Mesenchymal stem cell (in vitro differentiated cells and primary cell): ENCODE data around the gene EMP2.

ENCODE experiments used
- DNase-seq: peaks from one replicate; pipeline ENCODE4 v3.0.0-alpha.2; 2013
- H2AFZ ChIP-seq: one replicate; pipeline ENCODE4 v1.6.1; 2013; ENCODE audit warnings: low read depth, mild to moderate bottlenecking, control low read depth, inconsistent platforms, low read length, moderate library complexity
- H2AK5ac ChIP-seq: 2 replicates; pipeline ENCODE4 v1.6.1; 2013; ENCODE audit warnings: low read length, moderate library complexity, mild to moderate bottlenecking, inconsistent platforms; ENCODE audit not compliant: severe bottlenecking
- H2BK120ac ChIP-seq: one replicate; pipeline ENCODE4 v1.6.1; 2013; ENCODE audit warnings: low read depth, mild to moderate bottlenecking, inconsistent platforms, low read length, moderate library complexity
- H2BK12ac ChIP-seq, 2 experiments: one replicate each; pipeline ENCODE4 v1.6.1; 2013; ENCODE audit warnings: inconsistent platforms in 2 of 2, low read length in 2 of 2, mild to moderate bottlenecking in 2 of 2, moderate library complexity in 2 of 2, control low read depth in 1 of 2
- H2BK15ac ChIP-seq: one replicate; pipeline ENCODE4 v1.6.1; 2013; ENCODE audit warnings: mild to moderate bottlenecking, low read depth, inconsistent platforms; ENCODE audit not compliant: poor library complexity, severe bottlenecking
- H2BK5ac ChIP-seq: 2 replicates; pipeline ENCODE4 v1.6.1; 2013; ENCODE audit warnings: low read depth, mild to moderate bottlenecking, low read length, control low read depth, inconsistent platforms; ENCODE audit not compliant: poor library complexity, severe bottlenecking
- H3K14ac ChIP-seq, 2 experiments: one replicate each; pipeline ENCODE4 v1.6.1; 2013; ENCODE audit warnings: inconsistent platforms in 2 of 2, low read length in 2 of 2, control low read depth in 1 of 2, mild to moderate bottlenecking in 1 of 2, moderate library complexity in 1 of 2
- H3K18ac ChIP-seq, 2 experiments: one replicate each; pipeline ENCODE4 v1.6.1; 2013; ENCODE audit warnings: inconsistent platforms in 2 of 2, low read length in 2 of 2, control low read depth in 1 of 2, low read depth in 1 of 2, mild to moderate bottlenecking in 1 of 2
- H3K23ac ChIP-seq, 2 experiments: one replicate each; pipeline ENCODE4 v1.6.1; 2013; ENCODE audit warnings: inconsistent platforms in 2 of 2, low read length in 2 of 2, mild to moderate bottlenecking in 2 of 2, moderate library complexity in 2 of 2, control low read depth in 1 of 2
- H3K27ac ChIP-seq: 2 replicates; pipeline ENCODE4 v1.5.1; 2013; ENCODE audit warnings: mild to moderate bottlenecking, moderate library complexity, low read length, control low read depth, inconsistent platforms; ENCODE audit not compliant: poor library complexity, severe bottlenecking
- H3K27me3 ChIP-seq, 2 experiments: 2 replicates each; pipeline versions ENCODE4 v1.6.1 to v1.7.0; 2013; ENCODE audit warnings: low read length in 2 of 2, mild to moderate bottlenecking in 2 of 2, moderate library complexity in 2 of 2, control low read depth in 1 of 2, inconsistent platforms in 1 of 2; ENCODE audit not compliant: control insufficient read depth in 1 of 2, insufficient read depth in 1 of 2
- H3K36me3 ChIP-seq, 2 experiments: 2 replicates each; pipeline versions ENCODE4 v1.6.1 to v1.7.0; 2013; ENCODE audit warnings: low read length in 2 of 2, control low read depth in 1 of 2, inconsistent platforms in 1 of 2, low read depth in 1 of 2, mild to moderate bottlenecking in 1 of 2; ENCODE audit not compliant: insufficient read depth in 2 of 2, control insufficient read depth in 1 of 2
- H3K4ac ChIP-seq, 2 experiments: one replicate each; pipeline ENCODE4 v1.6.1; 2013; ENCODE audit warnings: inconsistent platforms in 2 of 2, low read length in 2 of 2, mild to moderate bottlenecking in 2 of 2, moderate library complexity in 2 of 2, control low read depth in 1 of 2, low read depth in 1 of 2
- H3K4me1 ChIP-seq: 2 replicates; pipeline ENCODE4 v1.6.1; 2013; ENCODE audit warnings: low read depth, low read length, control low read depth; ENCODE audit not compliant: control insufficient read depth, insufficient read depth
- H3K4me2 ChIP-seq: 2 replicates; pipeline ENCODE4 v1.6.1; 2013; ENCODE audit warnings: low read length, mild to moderate bottlenecking, inconsistent platforms; ENCODE audit not compliant: poor library complexity, severe bottlenecking
- H3K4me3 ChIP-seq, 2 experiments: 2 replicates each; pipeline versions ENCODE4 v1.5.1 to v1.7.0; 2013; ENCODE audit warnings: low read length in 2 of 2, mild to moderate bottlenecking in 2 of 2, control low read depth in 1 of 2, low read depth in 1 of 2; ENCODE audit not compliant: insufficient read depth in 1 of 2
- H3K79me1 ChIP-seq: replicated peaks from 2 replicates; pipeline ENCODE4 v1.6.1; 2013; ENCODE audit warnings: mild to moderate bottlenecking, control low read depth, low read length, inconsistent platforms; ENCODE audit not compliant: poor library complexity, severe bottlenecking
- H3K9ac ChIP-seq: 2 replicates; pipeline ENCODE4 v1.7.0; 2013; ENCODE audit warnings: mild to moderate bottlenecking, low read length, moderate library complexity
- H3K9me3 ChIP-seq: 2 replicates; pipeline ENCODE4 v1.7.0; 2013; ENCODE audit warnings: mild to moderate bottlenecking, low read length; ENCODE audit not compliant: control insufficient read depth
- H4K8ac ChIP-seq: one replicate; pipeline ENCODE4 v1.6.1; 2013; ENCODE audit warnings: inconsistent platforms, mild to moderate bottlenecking, low read length, moderate library complexity
- H4K91ac ChIP-seq: one replicate; pipeline ENCODE4 v1.6.1; 2013; ENCODE audit warnings: mild to moderate bottlenecking, low read length, inconsistent platforms
- WGBS: methylation state at CpG from one replicate; pipeline ENCODE4 v1.1.7; 2013; ENCODE audit warnings: mixed read lengths; 5-methylcytosine and 5-hydroxymethylcytosine counted together

Gene EMP2

DNA sequence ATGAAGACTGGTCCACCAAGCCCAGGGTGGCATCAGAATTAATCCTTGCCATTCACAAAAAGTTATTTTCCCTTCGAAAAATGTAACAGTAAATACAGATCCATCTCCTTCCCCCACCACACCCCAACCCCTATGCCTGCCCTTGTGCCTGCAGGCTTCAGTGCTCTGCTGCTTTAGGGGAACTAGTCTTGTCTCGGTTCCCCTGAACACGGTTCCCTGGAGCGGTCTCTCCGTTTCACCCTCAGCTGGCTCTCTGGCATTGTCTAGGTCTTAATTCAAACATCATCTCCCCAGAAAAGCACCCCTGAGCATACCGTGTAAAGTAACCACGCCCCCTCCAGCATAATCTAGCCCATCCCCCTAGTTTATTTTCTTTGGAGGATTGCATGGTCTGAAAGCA, 25.8 kb downstream of the EMP2 start:
- DNase-seq = no peak
- Histone ChIP-seq H3K4ac (no peak overlapping the region), H2BK15ac (no peak overlapping the region), H4K8ac (no peak overlapping the region), H2BK120ac (no peak overlapping the region), H2BK12ac (no peak overlapping the region), H3K23ac (no peak overlapping the region), H3K4me2 (no peak overlapping the region), H4K91ac (no peak overlapping the region), H3K4me1 (no peaks in the 10 kb centered on the region), H3K4me3 (no peak overlapping the region), H3K9me3 (peaks cover 8% of the 10 kb centered on the region), H3K18ac (no peak overlapping the region), H2AFZ (no peak overlapping the region), H3K79me1 (no peaks in the 10 kb centered on the region), H3K14ac (no peak overlapping the region), H2BK5ac (no peak overlapping the region), H3K36me3 (no peaks in the 10 kb centered on the region), H3K27me3 (no peaks in the 10 kb centered on the region), H2AK5ac (no peak overlapping the region), H3K27ac (no peak overlapping the region), H3K9ac (no peak overlapping the region)
- WGBS = 87% methylated on average over 5 of the region's 7 CpGs

DNA sequence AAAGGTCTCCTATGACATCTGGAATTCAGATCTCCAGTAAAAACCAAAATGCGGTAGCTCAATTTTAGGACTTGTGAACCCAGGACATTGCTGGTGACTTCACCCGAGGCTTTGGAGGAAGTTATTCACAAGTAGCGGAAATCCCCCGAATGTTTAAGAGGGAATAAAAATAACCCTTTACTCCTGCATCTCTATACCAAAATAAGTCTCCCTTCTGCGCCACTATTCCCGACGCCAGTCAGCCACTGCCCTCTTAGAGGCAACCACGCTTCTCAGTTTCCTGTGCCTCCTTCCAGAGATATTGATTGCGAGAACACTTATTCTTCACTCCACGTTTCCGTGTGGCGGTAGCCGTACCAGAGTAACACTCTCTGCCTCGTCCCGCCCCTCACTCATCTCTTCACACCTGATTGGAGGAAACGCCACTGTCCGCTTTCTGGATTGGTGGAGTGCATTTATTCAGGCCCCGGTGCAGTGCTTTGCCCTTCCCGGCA, 27.4 kb downstream of the EMP2 start:
- Histone ChIP-seq H2BK15ac (no peak overlapping the region), H4K8ac (no peak overlapping the region), H3K4me2 (no peak overlapping the region), H3K9ac (no peak overlapping the region), H2AFZ (no peak overlapping the region), H2AK5ac (no peak overlapping the region), H3K9me3 (peaks cover 19% of the 10 kb centered on the region), H3K23ac (no peak overlapping the region), H3K18ac (no peak overlapping the region), H2BK12ac (no peak overlapping the region), H3K36me3 (peaks cover 0 to under 1% of the 10 kb centered on the region in 2 experiments), H3K4ac (no peak overlapping the region), H3K27ac (no peak overlapping the region), H3K14ac (no peak overlapping the region), H2BK5ac (no peak overlapping the region), H3K4me3 (no peak overlapping the region), H4K91ac (no peak overlapping the region), H3K79me1 (no peaks in the 10 kb centered on the region), H3K27me3 (no peaks in the 10 kb centered on the region), H3K4me1 (no peaks in the 10 kb centered on the region), H2BK120ac (no peak overlapping the region)
- no peak for DNase-seq
- 78% methylated on average over 19 of the region's 19 CpGs for WGBS

DNA sequence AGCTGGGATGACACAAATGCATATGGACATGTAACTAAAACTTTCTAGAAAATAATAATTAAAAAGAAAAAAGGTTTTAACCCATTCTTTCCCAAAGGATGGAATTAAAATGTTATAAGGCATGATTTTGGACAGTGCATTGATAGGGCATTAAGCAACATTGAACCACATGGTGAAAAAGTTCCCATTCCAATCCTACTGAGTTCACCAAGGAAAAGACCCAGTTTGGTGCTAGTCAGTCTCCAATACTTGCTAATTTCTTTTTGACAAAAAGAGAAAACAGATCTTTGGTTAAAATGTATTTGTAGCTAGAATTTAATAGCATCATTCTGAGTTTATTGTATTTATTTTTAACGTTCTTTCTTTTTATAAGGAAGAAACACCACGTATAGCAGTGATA, 28.1 kb downstream of the EMP2 start:
- Histone ChIP-seq H3K14ac (no peak overlapping the region), H3K79me1 (no peaks in the 10 kb centered on the region), H2BK120ac (no peak overlapping the region), H4K91ac (no peak overlapping the region), H3K9me3 (peaks cover 25% of the 10 kb centered on the region), H3K27me3 (no peaks in the 10 kb centered on the region), H3K27ac (no peak overlapping the region), H2BK5ac (no peak overlapping the region), H3K4me1 (no peaks in the 10 kb centered on the region), H2AFZ (no peak overlapping the region), H3K18ac (no peak overlapping the region), H3K4ac (no peak overlapping the region), H2BK12ac (no peak overlapping the region), H3K4me2 (no peak overlapping the region), H3K23ac (no peak overlapping the region), H2BK15ac (no peak overlapping the region), H3K4me3 (no peak overlapping the region), H2AK5ac (no peak overlapping the region), H4K8ac (no peak overlapping the region), H3K36me3 (peaks cover 0 to 8% of the 10 kb centered on the region in 2 experiments), H3K9ac (no peak overlapping the region)
- 100% methylated on average over 1 of the region's 2 CpGs for WGBS
- DNase-seq = no peak

DNA sequence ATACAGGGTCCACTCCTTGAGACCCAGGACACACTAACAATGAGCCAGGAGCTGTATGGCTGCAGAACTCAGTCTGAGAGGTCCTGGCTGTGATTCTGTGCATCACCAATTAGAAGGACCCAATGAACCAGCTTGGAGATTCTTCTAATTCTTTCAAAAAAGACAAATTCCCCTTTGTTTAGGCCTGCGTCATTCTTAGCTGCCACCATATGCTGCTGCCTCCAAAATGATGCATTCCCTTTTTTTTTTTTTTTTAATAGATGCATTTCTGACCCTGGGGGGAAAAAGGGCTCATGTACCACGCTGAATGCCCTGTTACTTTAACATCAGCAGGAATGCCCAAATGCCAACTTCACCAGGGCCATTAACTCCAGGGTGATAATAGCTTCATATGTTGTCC, 28.5 kb downstream of the EMP2 start:
- no peak overlapping the region for H4K8ac ChIP-seq
- no peak overlapping the region for H2AFZ ChIP-seq
- no peak overlapping the region for H3K4ac ChIP-seq
- H2BK12ac ChIP-seq = no peak overlapping the region
- H2BK15ac ChIP-seq = no peak overlapping the region
- no peak overlapping the region for H3K4me2 ChIP-seq
- H3K14ac ChIP-seq = no peak overlapping the region
- 100% methylated on average over 1 of the region's 2 CpGs for WGBS
- no peak for DNase-seq
- H3K9me3 ChIP-seq = peaks cover 25% of the 10 kb centered on the region
- no peak overlapping the region for H3K23ac ChIP-seq
- no peak overlapping the region for H3K4me3 ChIP-seq
- peaks cover 0 to 12% of the 10 kb centered on the region in 2 experiments for H3K36me3 ChIP-seq
- H3K79me1 ChIP-seq = no peaks in the 10 kb centered on the region
- no peak overlapping the region for H2BK5ac ChIP-seq
- H2BK120ac ChIP-seq = no peak overlapping the region
- no peak overlapping the region for H2AK5ac ChIP-seq
- no peak overlapping the region for H3K9ac ChIP-seq
- no peak overlapping the region for H3K18ac ChIP-seq
- H3K4me1 ChIP-seq = no peaks in the 10 kb centered on the region
- no peak overlapping the region for H4K91ac ChIP-seq
- no peaks in the 10 kb centered on the region for H3K27me3 ChIP-seq
- no peak overlapping the region for H3K27ac ChIP-seq
